HG02623 (cell line): ENCODE data around the gene JPH2.

ENCODE experiments used
- ATAC-seq: cut with Tn5 transposase; IDR thresholded peaks from one replicate; pipeline ENCODE4 v1.9.1; 2021; ENCODE audit warnings: moderate library complexity; ENCODE audit not compliant: unreplicated experiment

Gene JPH2

GRCh38 chr20:44104798-44105517 lies 82.0 kb downstream of the JPH2 start:
- ATAC-seq = no peak

DNA sequence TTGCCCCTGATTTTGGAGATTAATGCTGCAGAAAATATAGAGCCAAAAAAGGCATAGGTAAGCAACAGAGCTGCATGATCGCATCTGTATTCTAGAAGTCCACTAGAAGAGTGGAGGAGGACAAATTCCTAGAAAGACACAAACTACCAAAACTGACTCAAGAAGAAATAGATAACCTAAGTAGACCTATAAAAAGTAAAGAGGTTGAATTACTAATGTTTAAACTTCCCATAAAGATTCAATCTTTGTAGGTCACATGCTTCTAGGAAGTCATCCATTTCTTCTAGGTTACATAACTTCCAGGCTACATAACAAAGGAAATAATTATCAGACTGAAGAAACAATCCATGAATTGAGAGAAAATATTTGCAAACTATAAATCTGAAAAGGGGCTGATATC lies 84.4 kb downstream of the JPH2 start:
- ATAC-seq = no peak

- ATAC-seq = no peak
Observed at GRCh38 chr20:44099832-44100231, 87.2 kb downstream of the JPH2 start.

- ATAC-seq = no peak
Observed at GRCh38 chr20:44098657-44099056, 88.3 kb downstream of the JPH2 start.

GRCh38 chr20:44098256-44098630 lies 88.7 kb downstream of the JPH2 start:
- ATAC-seq = no peak

GRCh38 chr20:44097521-44098255 lies 89.3 kb downstream of the JPH2 start:
- no peak for ATAC-seq

DNA sequence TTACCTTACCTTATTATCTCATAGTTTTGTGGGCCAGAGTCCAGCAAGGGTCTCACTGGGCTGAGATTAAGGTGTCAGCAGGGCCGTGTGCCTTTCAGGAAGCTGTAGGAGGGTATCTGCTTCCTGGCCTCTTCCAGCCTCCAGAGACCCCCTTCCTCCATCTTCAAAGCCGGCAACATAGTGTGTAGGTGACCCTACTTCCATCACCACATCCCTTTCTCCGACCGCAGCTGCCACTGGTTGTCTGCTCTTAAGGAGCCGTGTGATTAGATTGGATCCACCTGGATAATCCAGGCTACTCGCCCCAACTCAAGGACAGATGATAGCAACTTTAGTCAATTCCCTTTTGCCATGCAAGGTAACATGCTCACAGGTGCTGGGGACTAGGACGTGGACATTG lies 91.2 kb downstream of the JPH2 start:
- no peak for ATAC-seq

DNA sequence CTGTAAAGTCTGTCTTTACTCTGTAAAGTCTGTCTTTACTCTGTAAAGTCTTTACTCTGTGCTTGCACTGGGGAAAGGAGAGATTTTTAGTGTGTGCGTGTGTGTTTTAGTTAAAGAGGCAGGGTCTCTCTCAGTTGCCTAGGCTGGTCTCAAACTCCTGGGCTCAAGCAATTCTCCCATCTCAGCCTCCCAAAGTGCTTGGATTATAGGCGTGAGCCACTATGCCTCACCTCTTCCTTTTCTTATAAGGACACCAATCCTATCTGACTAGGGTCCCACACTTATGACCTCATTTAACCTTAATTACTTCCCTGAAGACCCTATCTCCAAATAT lies 93.8 kb downstream of the JPH2 start:
- ATAC-seq = no peak

- ATAC-seq = no peak
Observed at GRCh38 chr20:44092551-44093248, 94.3 kb downstream of the JPH2 start.

DNA sequence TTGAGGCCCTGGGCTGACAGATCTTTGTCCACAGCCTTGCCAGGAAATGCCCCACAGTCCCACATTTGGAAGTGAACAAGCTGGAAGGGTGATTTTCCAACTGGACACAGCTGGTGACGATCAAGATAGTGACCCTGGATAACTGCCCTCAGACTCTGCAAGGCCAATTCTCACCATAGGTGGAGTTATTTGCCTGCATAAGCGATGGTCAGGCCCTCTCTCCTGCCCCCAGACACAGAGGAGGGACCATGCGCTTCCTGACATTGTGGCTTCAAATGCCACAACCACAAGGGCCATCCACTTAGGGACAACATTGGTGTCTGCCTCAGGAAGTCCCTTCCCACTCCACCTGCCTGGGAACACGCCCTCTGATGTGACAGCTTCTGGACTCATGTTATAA lies 96.0 kb downstream of the JPH2 start:
- no peak for ATAC-seq

DNA sequence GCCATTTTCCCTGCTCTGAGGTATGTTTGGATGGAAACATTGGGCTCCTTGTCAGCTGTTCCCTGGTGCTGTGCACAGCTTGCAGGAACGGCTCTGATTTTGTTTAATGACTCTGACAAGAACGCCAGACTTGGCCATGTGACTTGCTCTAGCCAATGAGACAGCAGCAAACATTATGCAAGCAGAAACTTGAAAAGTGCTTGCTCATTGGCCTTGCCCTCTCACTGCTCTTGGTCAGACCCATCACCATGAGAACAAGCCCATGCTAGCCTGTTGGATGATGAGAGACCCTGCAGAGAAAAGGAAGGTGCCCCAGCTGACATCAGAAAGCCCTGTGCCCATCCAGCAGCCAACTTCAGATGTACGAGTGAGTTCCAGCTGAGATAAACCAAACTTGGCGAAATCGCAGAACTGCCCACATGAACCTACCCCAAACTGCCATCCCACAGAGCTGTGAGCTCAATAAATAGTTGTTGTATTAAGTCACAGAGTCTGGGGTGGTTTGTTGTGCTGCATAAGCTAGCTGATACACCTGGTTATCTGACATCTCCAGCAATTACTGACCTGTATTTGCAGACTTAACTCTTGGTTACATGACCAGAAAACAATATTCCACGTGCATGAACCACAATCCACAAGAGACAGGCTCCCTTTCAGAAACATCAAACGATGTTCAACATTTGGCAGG lies 96.9 kb downstream of the JPH2 start:
- ATAC-seq = no peak

DNA sequence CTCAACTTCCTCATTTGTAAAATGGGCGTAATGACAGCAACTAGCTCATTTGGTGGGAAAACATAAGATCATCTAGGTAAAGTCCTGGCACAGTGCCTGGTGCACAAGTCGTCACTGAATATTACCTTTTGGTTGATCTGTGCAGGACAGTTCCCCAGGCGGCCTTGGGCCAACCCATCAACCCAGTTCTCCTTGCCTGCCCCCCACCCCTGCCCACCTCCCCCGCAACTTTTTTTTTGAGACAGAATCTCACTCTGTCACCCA lies 99.2 kb downstream of the JPH2 start:
- ATAC-seq = no peak

GRCh38 chr20:44087051-44087856 lies 99.7 kb downstream of the JPH2 start:
- ATAC-seq = no peak

DNA sequence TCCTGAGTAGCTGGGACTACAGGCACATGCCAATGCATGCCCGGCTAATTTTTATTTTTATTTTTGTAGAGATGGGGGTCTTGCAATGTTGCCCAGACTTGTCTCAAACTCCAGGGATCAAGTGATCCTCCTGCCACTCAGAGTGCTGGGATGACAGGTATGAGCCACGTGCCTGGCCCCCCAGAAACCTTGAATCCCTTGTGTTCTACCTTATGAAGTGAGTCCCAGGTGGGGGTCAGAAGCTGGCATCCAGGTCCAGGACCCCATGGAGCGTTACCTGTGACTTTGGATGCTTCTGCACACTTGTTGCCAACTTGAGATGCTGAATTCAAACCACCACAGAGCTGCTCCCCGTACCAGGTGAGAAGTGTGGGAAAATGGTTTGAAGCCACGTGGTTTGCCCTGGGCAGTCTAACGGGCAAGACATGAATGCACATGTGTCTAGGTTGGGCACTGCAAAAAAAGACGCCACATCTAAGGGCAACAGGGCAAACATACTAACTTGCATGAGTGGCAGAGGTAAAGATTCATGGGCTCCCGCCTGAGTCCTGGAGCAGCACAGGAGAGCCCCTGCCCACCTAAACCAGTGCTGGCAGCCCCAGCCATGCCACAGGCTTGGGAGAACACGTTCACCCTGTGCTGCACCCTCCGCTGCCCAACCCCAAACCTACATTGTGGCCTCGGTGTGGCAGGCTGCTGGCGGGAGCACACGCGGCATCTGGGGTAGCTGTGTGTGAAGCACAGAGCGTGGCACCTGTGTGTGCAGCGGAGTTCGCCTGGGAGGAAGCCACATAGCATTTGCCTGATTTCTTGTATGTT lies 101.2 kb downstream of the JPH2 start:
- ATAC-seq = no peak

- ATAC-seq = no peak
Observed at GRCh38 chr20:44084891-44085290, 102.1 kb downstream of the JPH2 start.

DNA sequence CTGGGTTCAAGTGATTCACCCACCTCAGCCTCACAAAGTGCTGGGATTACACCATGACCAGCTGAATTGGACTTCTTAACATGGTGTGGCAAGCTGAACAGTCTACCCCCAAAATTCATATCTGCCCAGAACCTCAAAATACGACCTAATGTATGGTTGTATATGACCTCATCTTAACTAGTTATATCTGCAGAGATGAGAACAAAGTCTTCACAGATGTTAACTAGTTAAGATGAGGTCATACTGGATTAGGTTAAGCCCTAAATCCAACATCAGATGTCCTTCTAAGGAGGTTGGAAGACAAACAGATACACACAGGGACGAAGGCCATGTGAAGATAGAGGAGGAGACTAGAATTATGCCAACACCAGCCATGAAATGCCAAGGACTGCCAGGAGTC lies 102.5 kb downstream of the JPH2 start:
- ATAC-seq = no peak

DNA sequence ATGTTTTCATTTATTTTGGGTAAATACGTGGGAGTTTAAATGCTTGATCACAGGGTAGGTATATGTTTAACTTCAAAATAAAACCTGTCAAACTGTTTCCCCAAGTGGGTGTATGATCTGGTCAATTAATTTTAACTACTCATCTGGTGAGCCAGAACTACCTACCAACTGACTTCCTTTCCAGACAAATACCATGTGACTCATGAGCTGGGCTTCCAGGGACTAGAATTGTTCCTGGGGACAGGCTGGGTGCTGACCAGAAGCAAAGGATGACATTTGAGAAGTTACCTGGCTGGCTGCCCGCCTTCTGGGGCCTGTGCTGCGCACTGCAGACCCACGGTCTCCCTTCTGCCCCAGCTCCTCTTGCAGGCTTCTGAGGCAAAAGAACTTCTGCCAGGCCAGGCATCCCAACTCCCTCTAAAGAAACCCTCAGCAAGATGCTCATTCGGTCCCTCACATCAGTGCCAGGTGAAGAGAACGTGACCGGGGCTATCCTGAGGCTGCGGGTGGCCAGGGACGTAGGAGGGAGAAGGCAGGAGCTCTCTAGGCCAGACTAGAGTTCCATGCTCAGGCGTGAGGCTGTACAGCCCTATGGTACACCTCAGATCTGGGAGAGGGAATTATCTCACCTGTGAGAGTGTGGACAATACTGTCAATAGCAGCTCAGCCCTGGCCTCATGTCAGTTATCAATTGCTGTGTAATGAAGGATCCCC lies 103.6 kb downstream of the JPH2 start:
- no peak for ATAC-seq

DNA sequence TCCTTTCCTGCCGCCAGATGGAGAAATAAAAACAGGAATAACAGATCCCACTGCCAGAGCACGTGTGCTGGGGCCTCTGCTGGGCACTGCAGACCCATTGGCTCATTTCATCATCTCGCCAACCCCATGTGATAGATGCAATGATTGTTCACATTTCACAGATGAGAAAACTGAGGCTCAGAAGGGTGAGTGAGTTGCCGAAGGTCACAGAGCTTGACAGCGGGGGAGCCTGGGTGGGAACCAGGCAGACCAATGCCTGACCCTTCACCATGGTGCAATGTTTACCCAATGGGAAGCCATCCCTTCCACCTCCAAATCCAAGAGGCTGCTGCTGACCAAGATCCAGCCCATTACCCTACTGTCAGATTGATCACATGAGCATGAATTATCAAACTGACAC lies 105.1 kb downstream of the JPH2 start:
- no peak for ATAC-seq

- ATAC-seq = no peak
Observed at GRCh38 chr20:44081476-44081875, 105.5 kb downstream of the JPH2 start.
